Measurements from ENCODE around the gene HESX1. TPM values are rescaled to one million over a fixed set of nuclear protein-coding genes. Genes with fewer than 3 reads are reported as not detected.

The HESX1 gene
- total RNA-seq, 2 experiments from 2014 or later, result 0.50 TPM; not detected in 1

Other genes with a start within 250 kb of the HESX1 start
- not detected for gene SPATA12, start 139.3 kb downstream of the HESX1 start, total RNA-seq
- not detected for gene IL17RD, start 34.6 kb downstream of the HESX1 start, total RNA-seq
- 10 to 100 TPM; 32.8 to 34.9 TPM for gene APPL1, start 27.8 kb upstream of the HESX1 start, total RNA-seq
- not detected for gene ASB14, start 92.7 kb upstream of the HESX1 start, total RNA-seq

Measured in activated naive CD8-positive, alpha-beta T cell treated with anti-CD3 and anti-CD28 coated beads, Interleukin-2, amount 10 ng/mL, durations not matched to agents 7 days and 5 days (primary cell).